Calu3 (cell line): ENCODE data around the gene SERPINB8. TPM values are rescaled to one million over a fixed set of nuclear protein-coding genes. Genes with fewer than 3 reads are reported as not detected.
A peak's percentile ranks its signal among the peaks of the same experiment; 100 is the strongest.

ENCODE experiments used
- BruUV-seq: library from RNA; stranded (reverse); fragments of 400-500 nt; replicated peaks from 2 replicates; lab custom pipeline; 2021; lab: Mats Ljungman, UMichigan
- CTCF ChIA-PET: fragments of 300-600 bp; sonication (Branson Sonifier 250); formaldehyde crosslinking; loops from one replicate; lab custom pipeline; 2022; ENCODE audit warnings: antibody characterized with exemption; lab: Charles Lee
- DNase-seq: peaks from one replicate; pipeline ENCODE4 v3.0.0; 2022
- H3K27ac Mint-ChIP-seq: one replicate; pipeline ENCODE4 v1.8.0; 2022; ENCODE audit warnings: mixed read lengths; ENCODE audit not compliant: unreplicated experiment
- H3K27me3 Mint-ChIP-seq: one replicate; pipeline ENCODE4 v1.8.0; 2022; ENCODE audit warnings: mixed read lengths; ENCODE audit not compliant: unreplicated experiment
- H3K36me3 Mint-ChIP-seq: one replicate; pipeline ENCODE4 v1.8.0; 2022; ENCODE audit warnings: mild to moderate bottlenecking, moderate library complexity, mixed read lengths; ENCODE audit not compliant: insufficient read depth, unreplicated experiment
- H3K4me1 Mint-ChIP-seq: one replicate; pipeline ENCODE4 v1.8.0; 2022; ENCODE audit warnings: mild to moderate bottlenecking, low read depth, mixed read lengths; ENCODE audit not compliant: unreplicated experiment
- H3K4me3 Mint-ChIP-seq: one replicate; pipeline ENCODE4 v1.8.0; 2022; ENCODE audit warnings: mild to moderate bottlenecking, low read depth, moderate library complexity, mixed read lengths; ENCODE audit not compliant: unreplicated experiment
- H3K9me3 Mint-ChIP-seq: one replicate; pipeline ENCODE4 v1.8.0; 2022; ENCODE audit warnings: low read depth, mixed read lengths; ENCODE audit not compliant: unreplicated experiment
- intact Hi-C: fragments of 100-400 bp; cut with micrococcal nuclease; formaldehyde crosslinking; loops from one replicate; pipeline ENCODE4 v1.10.0; 2022; ENCODE audit not compliant: unreplicated experiment
- total RNA-seq: library from RNA; stranded (reverse); gene quantifications from 2 replicates; pipeline ENCODE4 v1.2.3, GENCODE V29; 2022
- TF ChIP-seq, protein P1 (sequence below): fragments of 200-600 bp; IDR thresholded peaks from one replicate; pipeline ENCODE4 v1.8.0; 2022; ENCODE audit warnings: antibody characterized with exemption; ENCODE audit not compliant: unreplicated experiment

The SERPINB8 gene
- total RNA-seq, 1 experiment from 2014 or later = 30.9 TPM

DNA sequence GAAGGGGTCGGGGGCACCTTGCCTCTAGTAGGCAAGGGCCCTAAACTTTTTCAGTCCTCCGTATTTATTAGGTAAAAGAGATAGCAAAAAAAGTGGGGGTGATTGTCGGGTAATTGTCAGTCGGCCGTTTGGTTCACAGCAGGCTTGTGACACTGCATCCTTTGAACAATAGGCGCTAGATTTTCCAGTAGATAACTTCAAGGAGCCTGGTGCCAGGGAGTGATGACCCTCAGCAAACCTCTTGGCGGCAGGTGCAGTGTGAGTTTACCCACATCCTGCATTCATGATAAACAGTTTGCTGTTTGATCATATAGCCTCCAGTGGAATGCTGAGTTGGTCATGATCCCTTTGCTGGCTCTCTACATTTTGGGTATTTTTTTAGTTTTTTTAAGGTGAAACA is 22.9 kb downstream of the SERPINB8 start:
- DNase-seq = no peak
- Mint-ChIP-seq H3K4me1 (no peaks in the 10 kb centered on the region), H3K27me3 (no peaks in the 10 kb centered on the region), H3K9me3 (peaks cover 13% of the 10 kb centered on the region), H3K36me3 (peaks cover 11% of the 10 kb centered on the region), H3K4me3 (no peak overlapping the region), H3K27ac (no peak overlapping the region)
- intact Hi-C loops = no loop called here
- CTCF ChIA-PET = no interaction called here
- TF ChIP-seq, protein P1, sequence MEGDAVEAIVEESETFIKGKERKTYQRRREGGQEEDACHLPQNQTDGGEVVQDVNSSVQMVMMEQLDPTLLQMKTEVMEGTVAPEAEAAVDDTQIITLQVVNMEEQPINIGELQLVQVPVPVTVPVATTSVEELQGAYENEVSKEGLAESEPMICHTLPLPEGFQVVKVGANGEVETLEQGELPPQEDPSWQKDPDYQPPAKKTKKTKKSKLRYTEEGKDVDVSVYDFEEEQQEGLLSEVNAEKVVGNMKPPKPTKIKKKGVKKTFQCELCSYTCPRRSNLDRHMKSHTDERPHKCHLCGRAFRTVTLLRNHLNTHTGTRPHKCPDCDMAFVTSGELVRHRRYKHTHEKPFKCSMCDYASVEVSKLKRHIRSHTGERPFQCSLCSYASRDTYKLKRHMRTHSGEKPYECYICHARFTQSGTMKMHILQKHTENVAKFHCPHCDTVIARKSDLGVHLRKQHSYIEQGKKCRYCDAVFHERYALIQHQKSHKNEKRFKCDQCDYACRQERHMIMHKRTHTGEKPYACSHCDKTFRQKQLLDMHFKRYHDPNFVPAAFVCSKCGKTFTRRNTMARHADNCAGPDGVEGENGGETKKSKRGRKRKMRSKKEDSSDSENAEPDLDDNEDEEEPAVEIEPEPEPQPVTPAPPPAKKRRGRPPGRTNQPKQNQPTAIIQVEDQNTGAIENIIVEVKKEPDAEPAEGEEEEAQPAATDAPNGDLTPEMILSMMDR = no peak
- no TSS peak for BruUV-seq

DNA sequence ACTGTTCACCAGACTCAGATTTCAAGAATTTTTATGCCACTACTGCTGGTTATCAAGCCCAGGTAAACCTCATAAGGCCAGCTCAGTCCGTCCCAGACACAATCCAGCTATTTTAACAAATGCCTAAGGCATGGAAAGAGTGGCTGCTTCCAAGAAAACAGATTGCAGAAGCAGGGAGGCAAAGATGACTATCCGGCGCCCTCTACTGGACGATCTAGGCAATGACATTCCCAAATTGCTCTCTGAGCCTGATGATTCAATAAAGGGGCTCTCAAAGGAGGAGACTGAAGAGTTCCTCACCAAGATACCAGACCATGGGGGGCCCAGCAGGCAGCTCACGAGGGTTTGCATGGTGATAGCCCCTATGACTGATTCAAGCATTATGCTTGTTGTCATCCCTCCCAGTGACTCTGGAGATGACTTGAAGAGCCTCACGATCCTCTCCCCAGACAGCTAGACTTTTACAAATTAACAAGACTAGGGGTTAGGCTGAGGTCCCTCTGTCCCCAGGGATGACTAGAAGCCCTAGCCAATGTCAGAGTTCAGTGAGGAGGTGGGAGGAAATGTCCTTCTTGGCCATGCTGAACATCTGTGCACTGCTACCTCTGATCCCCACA is 25.0 kb downstream of the SERPINB8 start:
- peak; percentile 34 for DNase-seq
- peaks cover 13% of the 10 kb centered on the region for H3K9me3 Mint-ChIP-seq
- CTCF ChIA-PET = no interaction called here
- no peak overlapping the region for H3K4me3 Mint-ChIP-seq
- no peaks in the 10 kb centered on the region for H3K4me1 Mint-ChIP-seq
- no peaks in the 10 kb centered on the region for H3K27me3 Mint-ChIP-seq
- no TSS peak for BruUV-seq
- no peak overlapping the region for H3K27ac Mint-ChIP-seq
- TF ChIP-seq, protein P1 = peak; percentile 78
- H3K36me3 Mint-ChIP-seq = peaks cover 5% of the 10 kb centered on the region
- intact Hi-C loops = no loop called here

DNA sequence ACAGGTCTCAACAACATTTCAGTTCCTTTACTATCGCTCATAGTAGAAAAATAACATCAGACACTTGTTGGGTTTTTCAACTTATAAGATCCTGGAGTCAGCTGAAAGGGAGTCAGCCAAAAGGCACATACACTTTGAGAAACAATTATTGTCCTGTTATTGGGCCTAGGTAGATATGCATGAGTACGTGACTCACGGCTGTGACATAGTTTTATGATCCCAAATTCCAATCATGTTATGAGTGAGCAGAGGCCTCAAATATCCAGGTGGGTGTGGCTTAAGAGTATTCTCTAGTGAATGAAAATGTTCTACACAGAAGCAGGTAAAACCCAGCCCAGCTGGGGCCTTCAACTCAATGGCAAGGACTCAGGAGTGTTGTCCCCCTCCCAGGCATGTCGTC is 27.2 kb downstream of the SERPINB8 start:
- BruUV-seq = no TSS peak
- CTCF ChIA-PET = no interaction called here
- intact Hi-C loops = no loop called here
- Mint-ChIP-seq H3K36me3 (peaks cover 5% of the 10 kb centered on the region), H3K4me3 (no peak overlapping the region), H3K27me3 (no peaks in the 10 kb centered on the region), H3K4me1 (no peaks in the 10 kb centered on the region), H3K9me3 (peaks cover 15% of the 10 kb centered on the region), H3K27ac (no peak overlapping the region)
- no peak for DNase-seq
- TF ChIP-seq, protein P1 = no peak

DNA sequence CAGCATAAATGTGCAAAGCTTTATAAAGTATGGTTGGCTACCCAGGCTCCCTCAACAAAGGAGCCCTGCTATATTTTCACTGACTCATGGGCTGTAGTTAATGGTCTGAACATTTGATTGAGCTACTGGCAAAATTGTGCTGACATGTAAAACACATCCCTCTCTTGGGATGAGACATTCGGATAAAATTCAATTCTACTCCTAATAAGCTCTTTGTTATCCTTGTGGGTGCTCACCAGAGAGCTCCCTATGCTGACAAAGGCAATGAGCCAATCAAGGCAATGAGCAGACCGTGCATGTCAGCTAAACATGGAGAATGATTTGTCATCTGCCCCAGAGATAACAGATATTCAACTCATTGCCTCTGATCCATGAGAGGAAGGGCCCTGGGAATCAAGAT is 27.7 kb downstream of the SERPINB8 start:
- H3K27me3 Mint-ChIP-seq = no peaks in the 10 kb centered on the region
- H3K4me1 Mint-ChIP-seq = no peaks in the 10 kb centered on the region
- TF ChIP-seq, protein P1 = no peak
- H3K27ac Mint-ChIP-seq = no peak overlapping the region
- CTCF ChIA-PET = no interaction called here
- BruUV-seq = no TSS peak
- DNase-seq = no peak
- H3K4me3 Mint-ChIP-seq = no peak overlapping the region
- peaks cover 13% of the 10 kb centered on the region for H3K9me3 Mint-ChIP-seq
- intact Hi-C loops = no loop called here
- peaks cover 1% of the 10 kb centered on the region for H3K36me3 Mint-ChIP-seq
